GM04503 (cell line): ENCODE data around the gene CCDC88A.
A peak's percentile ranks its signal among the peaks of the same experiment; 100 is the strongest.
"Not testable (repeated sequence)": the region's sequence is repeated elsewhere in the genome, so short reads cannot be mapped to it uniquely, and the experiment has no call there.

Experiments used
- DNase-seq: peaks from one replicate; pipeline ENCODE4 v3.0.0-alpha.2; 2012; ENCODE audit warnings: low read depth

The CCDC88A gene

GRCh38 chr2:55419679-55420438, at the start of gene CCDC88A:
TSS of gene CCDC88A (minus strand) at chr2:55419856. CDS start at chr2:55419079, 777 bp downstream.
- DNase-seq = peak; percentile 69

- DNase-seq = no peak
Observed at GRCh38 chr2:55461679-55462078, 42.0 kb upstream of the CCDC88A start.

- no peak for DNase-seq
Observed at GRCh38 chr2:55460562-55460961, 40.9 kb upstream of the CCDC88A start.

GRCh38 chr2:55459714-55460274, 40.1 kb upstream of the CCDC88A start:
- DNase-seq = no peak

- no peak for DNase-seq
Observed at GRCh38 chr2:55459279-55459678, 39.6 kb upstream of the CCDC88A start.

GRCh38 chr2:55454121-55454520, 34.5 kb upstream of the CCDC88A start:
- no peak for DNase-seq

GRCh38 chr2:55452879-55453278, 33.2 kb upstream of the CCDC88A start:
- DNase-seq = no peak

- DNase-seq = no peak
Observed at GRCh38 chr2:55451699-55452098, 32.0 kb upstream of the CCDC88A start.

- not testable (repeated sequence) for DNase-seq
Observed at GRCh38 chr2:55450014-55450413, 30.4 kb upstream of the CCDC88A start.

- not testable (repeated sequence) for DNase-seq
Observed at GRCh38 chr2:55442045-55442760, 22.5 kb upstream of the CCDC88A start.

GRCh38 chr2:55441280-55441892, 21.7 kb upstream of the CCDC88A start:
- DNase-seq = no peak

GRCh38 chr2:55439101-55439397, 19.4 kb upstream of the CCDC88A start:
- DNase-seq = no peak

GRCh38 chr2:55438391-55439100, 18.9 kb upstream of the CCDC88A start:
- DNase-seq = no peak

GRCh38 chr2:55437515-55438390, 18.1 kb upstream of the CCDC88A start:
- DNase-seq = no peak

- no peak for DNase-seq
Observed at GRCh38 chr2:55431982-55432627, 12.4 kb upstream of the CCDC88A start.

- DNase-seq = no peak
Observed at GRCh38 chr2:55430211-55430975, 10.7 kb upstream of the CCDC88A start.

- no peak for DNase-seq
Observed at GRCh38 chr2:55428258-55428657, 8.6 kb upstream of the CCDC88A start.

GRCh38 chr2:55425431-55425831, 5.8 kb upstream of the CCDC88A start:
- no peak for DNase-seq

- DNase-seq = no peak
Observed at GRCh38 chr2:55422876-55423665, 3.4 kb upstream of the CCDC88A start.
